ENCODE data around the gene BMPR1A.

DNA sequence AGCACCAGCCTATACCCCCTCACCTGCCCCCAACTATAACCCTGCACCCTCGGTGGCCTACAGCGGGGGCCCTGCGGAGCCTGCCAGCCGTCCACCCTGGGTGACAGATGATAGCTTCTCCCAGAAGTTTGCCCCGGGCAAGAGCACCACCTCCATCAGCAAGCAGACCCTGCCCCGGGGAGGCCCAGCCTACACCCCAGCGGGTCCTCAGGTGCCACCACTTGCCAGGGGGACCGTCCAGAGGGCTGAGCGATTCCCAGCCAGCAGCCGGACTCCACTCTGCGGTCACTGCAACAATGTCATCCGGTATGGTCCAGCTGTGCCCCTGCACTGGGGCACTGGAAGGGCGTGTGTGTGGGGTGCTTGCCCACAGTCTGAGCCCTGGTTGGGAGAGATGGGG is 40.0 kb upstream of the BMPR1A start:
- TF ChIP-seq, protein P1, sequence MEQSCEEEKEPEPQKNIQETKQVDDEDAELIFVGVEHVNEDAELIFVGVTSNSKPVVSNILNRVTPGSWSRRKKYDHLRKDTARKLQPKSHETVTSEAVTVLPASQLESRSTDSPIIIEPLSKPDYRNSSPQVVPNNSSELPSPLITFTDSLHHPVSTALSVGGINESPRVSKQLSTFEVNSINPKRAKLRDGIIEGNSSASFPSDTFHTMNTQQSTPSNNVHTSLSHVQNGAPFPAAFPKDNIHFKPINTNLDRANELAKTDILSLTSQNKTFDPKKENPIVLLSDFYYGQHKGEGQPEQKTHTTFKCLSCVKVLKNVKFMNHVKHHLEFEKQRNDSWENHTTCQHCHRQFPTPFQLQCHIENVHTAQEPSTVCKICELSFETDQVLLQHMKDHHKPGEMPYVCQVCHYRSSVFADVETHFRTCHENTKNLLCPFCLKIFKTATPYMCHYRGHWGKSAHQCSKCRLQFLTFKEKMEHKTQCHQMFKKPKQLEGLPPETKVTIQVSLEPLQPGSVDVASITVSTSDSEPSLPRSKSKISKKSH (CRISPR knock-in tag; IDR thresholded peaks at IDR 0.05; ENCODE audit: borderline replicate concordance), result no peak
- TF ChIP-seq SMC3 (IDR thresholded peaks at IDR 0.05; ENCODE audit: low read length), result no peak
- TF ChIP-seq, protein P2, sequence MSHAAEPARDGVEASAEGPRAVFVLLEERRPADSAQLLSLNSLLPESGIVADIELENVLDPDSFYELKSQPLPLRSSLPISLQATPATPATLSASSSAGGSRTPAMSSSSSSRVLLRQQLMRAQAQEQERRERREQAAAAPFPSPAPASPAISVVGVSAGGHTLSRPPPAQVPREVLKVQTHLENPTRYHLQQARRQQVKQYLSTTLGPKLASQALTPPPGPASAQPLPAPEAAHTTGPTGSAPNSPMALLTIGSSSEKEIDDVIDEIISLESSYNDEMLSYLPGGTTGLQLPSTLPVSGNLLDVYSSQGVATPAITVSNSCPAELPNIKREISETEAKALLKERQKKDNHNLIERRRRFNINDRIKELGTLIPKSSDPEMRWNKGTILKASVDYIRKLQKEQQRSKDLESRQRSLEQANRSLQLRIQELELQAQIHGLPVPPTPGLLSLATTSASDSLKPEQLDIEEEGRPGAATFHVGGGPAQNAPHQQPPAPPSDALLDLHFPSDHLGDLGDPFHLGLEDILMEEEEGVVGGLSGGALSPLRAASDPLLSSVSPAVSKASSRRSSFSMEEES (CRISPR knock-in tag; IDR thresholded peaks at IDR 0.05), result no peak
- TF ChIP-seq, protein P3, sequence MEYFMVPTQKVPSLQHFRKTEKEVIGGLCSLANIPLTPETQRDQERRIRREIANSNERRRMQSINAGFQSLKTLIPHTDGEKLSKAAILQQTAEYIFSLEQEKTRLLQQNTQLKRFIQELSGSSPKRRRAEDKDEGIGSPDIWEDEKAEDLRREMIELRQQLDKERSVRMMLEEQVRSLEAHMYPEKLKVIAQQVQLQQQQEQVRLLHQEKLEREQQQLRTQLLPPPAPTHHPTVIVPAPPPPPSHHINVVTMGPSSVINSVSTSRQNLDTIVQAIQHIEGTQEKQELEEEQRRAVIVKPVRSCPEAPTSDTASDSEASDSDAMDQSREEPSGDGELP (IDR thresholded peaks at IDR 0.05; ENCODE audit: borderline replicate concordance, low read depth), result no peak
- TF ChIP-seq KDM4B (CRISPR knock-in tag; IDR thresholded peaks at IDR 0.05), result no peak
- no peak for TF ChIP-seq ZNF607 (CRISPR knock-in tag; IDR thresholded peaks at IDR 0.05; ENCODE audit: borderline replicate concordance)
- TF ChIP-seq, protein P4, sequence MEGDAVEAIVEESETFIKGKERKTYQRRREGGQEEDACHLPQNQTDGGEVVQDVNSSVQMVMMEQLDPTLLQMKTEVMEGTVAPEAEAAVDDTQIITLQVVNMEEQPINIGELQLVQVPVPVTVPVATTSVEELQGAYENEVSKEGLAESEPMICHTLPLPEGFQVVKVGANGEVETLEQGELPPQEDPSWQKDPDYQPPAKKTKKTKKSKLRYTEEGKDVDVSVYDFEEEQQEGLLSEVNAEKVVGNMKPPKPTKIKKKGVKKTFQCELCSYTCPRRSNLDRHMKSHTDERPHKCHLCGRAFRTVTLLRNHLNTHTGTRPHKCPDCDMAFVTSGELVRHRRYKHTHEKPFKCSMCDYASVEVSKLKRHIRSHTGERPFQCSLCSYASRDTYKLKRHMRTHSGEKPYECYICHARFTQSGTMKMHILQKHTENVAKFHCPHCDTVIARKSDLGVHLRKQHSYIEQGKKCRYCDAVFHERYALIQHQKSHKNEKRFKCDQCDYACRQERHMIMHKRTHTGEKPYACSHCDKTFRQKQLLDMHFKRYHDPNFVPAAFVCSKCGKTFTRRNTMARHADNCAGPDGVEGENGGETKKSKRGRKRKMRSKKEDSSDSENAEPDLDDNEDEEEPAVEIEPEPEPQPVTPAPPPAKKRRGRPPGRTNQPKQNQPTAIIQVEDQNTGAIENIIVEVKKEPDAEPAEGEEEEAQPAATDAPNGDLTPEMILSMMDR (CRISPR knock-in tag; IDR thresholded peaks at IDR 0.05), result no peak
- TF ChIP-seq, protein P5, sequence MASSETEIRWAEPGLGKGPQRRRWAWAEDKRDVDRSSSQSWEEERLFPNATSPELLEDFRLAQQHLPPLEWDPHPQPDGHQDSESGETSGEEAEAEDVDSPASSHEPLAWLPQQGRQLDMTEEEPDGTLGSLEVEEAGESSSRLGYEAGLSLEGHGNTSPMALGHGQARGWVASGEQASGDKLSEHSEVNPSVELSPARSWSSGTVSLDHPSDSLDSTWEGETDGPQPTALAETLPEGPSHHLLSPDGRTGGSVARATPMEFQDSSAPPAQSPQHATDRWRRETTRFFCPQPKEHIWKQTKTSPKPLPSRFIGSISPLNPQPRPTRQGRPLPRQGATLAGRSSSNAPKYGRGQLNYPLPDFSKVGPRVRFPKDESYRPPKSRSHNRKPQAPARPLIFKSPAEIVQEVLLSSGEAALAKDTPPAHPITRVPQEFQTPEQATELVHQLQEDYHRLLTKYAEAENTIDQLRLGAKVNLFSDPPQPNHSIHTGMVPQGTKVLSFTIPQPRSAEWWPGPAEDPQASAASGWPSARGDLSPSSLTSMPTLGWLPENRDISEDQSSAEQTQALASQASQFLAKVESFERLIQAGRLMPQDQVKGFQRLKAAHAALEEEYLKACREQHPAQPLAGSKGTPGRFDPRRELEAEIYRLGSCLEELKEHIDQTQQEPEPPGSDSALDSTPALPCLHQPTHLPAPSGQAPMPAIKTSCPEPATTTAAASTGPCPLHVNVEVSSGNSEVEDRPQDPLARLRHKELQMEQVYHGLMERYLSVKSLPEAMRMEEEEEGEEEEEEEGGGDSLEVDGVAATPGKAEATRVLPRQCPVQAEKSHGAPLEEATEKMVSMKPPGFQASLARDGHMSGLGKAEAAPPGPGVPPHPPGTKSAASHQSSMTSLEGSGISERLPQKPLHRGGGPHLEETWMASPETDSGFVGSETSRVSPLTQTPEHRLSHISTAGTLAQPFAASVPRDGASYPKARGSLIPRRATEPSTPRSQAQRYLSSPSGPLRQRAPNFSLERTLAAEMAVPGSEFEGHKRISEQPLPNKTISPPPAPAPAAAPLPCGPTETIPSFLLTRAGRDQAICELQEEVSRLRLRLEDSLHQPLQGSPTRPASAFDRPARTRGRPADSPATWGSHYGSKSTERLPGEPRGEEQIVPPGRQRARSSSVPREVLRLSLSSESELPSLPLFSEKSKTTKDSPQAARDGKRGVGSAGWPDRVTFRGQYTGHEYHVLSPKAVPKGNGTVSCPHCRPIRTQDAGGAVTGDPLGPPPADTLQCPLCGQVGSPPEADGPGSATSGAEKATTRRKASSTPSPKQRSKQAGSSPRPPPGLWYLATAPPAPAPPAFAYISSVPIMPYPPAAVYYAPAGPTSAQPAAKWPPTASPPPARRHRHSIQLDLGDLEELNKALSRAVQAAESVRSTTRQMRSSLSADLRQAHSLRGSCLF (CRISPR knock-in tag; IDR thresholded peaks at IDR 0.05; ENCODE audit: borderline replicate concordance), result no peak
- no peak for TF ChIP-seq POLR2A (IDR thresholded peaks at IDR 0.05; ENCODE audit: insufficient read depth in 1 of 2, low read depth in 2 of 2, low read length in 2 of 2)
- no peak for TF ChIP-seq ARNT (IDR thresholded peaks at IDR 0.05)
- no peak for TF ChIP-seq KAT2B (IDR thresholded peaks at IDR 0.05; ENCODE audit: borderline replicate concordance, low read depth, low read length)
- TF ChIP-seq TAF1 (CRISPR knock-in tag; IDR thresholded peaks at IDR 0.05), result no peak
- no peak for TF ChIP-seq CC2D1A (CRISPR knock-in tag; IDR thresholded peaks at IDR 0.05)
- no peak for TF ChIP-seq ISX (CRISPR knock-in tag; conservative IDR thresholded peaks at IDR 0.05)

All from HepG2 (cell line).